ENCODE measurements around the gene AFF2.

The AFF2 gene

DNA sequence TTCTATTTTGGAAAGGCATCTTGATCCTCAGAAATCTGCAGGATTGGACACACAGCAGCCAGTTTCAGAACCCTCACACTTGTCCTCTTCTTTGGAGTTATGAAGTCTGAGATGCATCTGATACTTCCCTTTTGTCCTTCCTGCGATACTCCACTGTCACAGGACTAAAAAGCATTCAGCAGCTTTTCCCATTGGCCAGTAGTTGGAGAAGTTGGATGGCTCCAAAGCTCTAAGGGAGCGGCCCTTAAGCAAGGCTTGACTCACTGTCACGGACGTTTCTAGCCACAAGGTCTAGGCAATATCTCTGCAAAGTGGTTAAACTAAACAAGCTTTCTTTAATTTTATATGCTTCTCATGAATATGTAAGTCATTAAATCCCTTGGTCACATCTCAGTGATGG lies 417.0 kb downstream of the AFF2 start:
- DNase-seq, result no peak

DNA sequence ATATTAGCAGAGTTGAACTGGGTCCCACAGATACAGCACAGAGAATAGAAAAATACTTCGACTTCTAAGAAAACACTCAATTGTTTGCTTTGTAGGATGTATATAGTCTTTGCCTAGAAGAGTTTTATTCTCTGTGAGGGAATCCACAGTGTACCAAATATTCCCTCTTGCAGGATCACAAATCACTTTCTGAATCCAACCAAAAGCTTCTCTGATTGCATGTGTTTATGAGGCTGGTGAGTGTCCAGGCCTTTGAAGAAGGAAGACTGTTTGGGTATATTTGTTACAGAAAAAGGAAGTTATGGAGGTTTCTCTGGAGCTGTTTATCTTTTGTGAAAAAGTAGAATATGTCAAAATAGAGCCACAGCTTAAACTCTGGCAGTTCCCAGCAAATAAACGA lies 423.2 kb downstream of the AFF2 start:
- no peak for DNase-seq

DNA sequence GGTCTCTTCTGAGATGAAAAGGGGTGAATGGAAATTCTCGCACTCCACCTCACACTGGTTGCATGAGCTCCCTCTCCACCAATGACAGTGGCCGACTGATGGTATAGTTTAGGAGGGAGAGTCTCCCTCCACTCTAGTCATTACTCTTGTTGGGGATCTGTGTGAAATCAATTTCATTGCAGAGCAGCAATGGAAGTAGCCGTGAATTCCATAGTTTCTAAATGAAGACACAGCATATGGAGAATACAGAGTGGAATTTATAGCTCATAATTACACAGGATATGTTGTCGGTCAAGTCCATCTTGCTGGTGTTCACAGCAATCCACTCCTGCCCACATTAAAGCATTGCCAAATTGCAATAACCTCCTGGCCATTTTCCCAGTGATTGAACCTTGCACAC lies 426.0 kb downstream of the AFF2 start:
- DNase-seq, result no peak

DNA sequence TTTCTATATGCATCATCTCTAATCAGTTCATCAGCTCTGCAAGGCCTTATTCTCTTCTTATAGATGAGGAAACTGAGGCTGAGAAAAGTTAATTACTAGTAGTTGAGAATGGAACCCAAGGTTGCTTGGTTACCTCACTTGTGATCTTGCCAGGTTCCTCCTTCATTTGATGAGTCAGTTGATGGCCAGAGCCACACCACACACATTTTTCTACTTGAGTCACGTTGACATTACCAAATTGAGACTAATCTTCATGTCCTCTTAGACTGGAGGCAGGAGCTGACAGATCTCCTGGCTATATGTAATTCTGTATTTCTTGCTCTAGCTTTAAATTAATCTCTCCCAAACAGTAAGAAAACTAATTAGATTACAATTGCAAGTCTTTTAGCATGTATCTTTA lies 428.4 kb downstream of the AFF2 start:
- DNase-seq, result no peak

DNA sequence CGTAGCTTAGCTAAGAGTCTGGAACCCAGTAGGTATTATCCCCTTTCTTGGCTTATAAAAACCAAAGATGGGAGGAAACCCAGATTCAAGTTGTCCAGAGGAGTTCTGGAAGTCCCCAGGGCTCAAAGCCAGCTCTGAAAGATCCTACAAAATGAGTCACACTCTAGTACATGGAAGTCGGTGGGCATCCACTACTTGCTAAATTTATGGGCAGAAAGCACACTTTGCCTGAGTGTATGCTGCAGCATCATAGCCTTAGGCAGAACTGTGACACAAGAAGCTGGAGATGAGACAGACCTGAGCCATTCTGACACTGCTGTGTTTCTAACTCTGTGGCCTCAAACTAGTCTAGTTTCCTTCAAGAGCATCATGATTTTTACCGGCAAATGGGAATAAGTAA lies 429.3 kb downstream of the AFF2 start:
- no peak for DNase-seq

DNA sequence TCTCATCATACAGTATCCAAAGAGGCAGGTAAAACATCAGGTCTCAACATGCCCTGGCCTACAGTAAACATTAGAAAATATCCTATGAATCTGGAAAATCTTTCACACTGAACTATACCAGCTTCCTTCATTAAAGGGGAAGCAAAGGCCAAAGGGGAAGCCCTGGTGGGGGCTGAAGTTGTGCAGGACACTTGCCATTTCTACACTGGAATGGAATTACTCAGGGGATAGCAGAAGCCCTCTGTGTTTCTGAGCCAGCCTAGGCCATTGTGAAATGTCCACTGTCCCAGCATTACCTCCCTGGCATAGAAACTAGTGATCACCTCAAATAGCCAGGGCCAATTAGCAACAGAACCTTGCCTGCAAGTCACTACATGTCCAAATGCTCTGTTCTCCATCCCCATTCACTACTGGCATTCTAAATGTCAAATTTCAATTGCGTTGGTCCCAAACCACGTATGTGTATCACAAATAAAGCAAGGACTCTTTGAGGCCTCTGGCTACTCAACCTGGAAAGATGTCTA lies 429.9 kb downstream of the AFF2 start:
- no peak for DNase-seq

DNA sequence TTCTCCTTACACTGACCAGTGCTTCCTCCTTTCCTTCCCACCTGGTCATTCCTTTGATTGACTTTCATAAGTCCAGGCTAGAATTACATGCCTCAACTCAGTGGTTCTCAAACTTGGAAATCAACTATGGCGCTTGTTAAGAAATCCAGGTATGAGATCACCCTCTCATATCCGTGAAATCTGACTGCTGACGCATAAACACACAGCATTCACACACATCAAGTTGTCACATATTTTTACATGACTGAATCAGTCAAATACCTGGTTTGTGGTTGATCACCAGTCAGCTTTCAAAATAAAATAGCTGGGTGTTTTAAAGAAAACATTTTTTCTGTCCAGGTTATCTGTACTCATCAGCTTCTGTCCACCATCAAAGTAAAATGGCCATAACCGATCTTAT lies 433.5 kb downstream of the AFF2 start:
- no peak for DNase-seq

DNA sequence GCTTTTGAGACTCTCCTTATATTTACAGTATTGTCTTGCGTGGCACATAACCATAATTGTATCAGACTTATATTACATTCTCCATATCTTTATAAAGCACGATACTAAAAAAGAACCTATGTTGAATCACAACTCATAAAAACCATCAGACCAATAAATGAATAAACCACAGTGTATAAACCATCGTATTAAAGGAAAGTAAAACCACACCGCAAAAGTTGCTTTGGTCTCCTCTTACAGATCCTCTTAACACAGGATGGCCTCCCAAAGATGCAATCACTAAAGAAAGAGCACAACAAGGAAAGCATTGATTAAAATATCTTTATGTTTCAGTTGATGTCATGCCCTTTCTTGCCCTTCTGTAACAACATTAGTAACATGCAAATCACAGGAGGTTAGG lies 437.9 kb downstream of the AFF2 start:
- DNase-seq, result no peak

DNA sequence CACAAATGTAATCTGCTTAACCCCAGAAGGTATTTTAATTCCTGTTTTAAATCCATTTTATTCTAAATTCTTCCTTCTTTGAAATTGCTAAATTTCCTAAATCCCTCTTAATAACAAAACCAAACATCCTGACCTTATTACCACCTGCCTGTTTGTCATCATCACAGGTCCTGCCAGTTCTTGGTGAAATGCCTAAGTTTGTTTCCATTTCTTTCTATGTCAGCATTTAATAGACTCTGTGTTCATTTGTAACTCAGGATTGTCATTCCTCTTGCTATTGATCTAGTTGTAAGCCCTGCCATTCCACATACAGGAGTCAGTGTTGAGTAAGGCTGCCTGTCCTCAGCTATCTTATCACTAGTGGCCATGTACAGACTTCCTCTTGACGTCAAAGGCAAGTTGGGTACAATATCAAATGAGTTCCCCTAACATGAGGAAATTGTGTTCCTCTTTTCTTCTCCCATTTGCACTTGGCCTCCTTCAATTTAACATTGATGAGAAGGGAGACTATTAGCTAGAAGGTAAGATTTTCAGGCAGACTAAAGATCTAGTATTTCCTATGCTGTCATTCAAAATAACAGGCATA lies 440.1 kb downstream of the AFF2 start:
- no peak for DNase-seq

DNA sequence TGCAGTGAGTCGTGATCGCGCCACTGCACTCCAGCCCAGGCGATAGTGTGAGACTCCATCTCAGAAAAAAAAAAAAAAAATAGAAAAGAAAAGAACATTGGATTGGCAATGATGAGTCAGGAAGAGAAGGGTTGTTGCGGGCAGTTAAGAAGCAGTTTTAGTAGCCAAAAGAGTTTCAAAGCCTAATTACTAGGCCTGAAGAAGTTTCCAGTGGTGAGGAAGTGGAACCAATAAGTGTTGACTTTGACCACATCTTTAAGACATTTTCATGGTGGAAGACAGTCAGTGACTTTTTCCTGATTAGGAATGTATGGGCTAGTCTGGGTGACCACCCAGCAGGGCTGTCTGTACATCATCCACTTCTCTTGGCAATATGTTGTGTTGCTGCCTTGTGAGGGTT lies 442.3 kb downstream of the AFF2 start:
- no peak for DNase-seq

DNA sequence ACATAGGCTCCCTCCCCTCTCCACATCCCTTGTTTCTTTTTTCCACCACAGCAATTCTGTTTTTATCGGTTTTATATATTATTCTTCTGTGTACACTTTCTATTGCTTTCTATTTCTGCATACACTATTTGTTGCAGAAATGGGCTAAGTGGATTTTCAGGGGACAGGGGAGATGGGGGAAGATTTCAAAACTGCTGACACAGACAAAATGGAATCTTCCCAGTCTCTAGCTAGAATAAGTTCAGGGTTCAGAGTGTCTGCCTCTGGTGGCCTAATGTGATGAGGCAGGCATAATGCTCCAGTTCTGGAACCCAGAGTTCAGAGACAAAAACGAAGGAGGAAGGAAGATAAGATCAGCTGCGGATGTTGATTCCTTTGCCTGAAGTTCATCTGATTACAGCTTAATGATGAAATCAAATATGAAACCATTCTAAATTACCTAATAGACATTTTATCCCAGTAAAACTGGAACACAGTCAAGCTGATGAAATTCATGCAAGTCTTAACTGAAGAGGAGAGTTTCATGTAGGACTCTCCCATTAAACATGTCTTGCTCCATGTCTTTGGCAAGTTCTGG lies 447.1 kb downstream of the AFF2 start:
- no peak for DNase-seq

DNA sequence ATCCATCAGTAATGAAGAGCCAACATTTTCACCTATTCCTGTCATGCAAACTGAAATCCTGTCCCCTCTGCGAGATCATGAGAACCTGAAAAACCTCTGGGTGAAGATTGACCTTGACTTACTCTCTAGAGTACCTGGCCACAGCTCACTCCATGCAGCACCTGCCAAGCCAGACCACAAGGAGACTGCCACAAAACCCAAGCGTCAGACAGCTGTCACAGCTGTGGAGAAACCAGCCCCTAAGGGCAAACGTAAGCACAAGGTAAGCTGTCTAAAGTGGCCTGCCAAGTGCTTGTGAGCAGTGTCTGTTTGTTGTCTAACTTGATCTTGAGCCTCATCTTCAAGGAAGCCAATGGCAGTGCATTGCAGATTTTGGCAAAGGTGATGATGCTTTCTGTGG lies 455.9 kb downstream of the AFF2 start:
- no peak for DNase-seq

DNA sequence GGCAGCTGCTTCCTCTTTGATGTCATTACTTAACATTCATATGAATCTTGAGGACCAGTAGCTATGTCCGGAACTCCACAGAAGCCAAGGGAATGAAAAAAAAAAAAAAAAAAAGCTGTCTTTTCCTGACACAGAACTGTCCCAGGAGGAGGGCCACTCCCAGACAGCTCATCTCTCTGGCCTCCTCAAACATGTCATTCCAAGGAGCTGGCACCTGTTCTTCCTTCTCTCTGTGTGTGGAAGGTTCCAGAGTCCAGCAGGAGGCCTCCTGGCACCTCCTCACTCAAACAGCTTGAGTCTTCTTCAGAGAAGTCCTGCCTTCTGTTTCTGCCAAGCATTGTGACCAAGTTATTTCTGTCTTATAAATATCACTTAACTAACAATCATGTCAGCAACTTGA lies 458.5 kb downstream of the AFF2 start:
- DNase-seq, result no peak

DNA sequence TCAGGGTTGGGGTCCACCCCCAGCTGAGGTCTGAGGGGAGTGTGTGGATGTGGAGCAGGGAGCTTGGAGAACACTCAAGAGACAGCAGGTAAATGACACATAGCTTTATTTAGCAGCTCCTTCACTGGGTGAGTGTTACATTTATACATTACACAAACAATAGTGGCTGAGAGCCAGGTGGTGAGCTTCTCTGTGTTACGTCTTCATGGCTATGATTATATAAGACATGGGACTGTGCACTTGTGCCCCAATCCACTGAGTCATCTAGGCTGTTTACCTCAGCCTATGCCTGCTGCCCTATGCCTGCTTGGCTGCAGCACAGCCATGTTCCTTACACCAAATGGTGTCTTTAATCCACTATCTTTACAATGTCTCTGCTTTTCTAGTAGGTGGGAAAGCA lies 459.6 kb downstream of the AFF2 start:
- no peak for DNase-seq

DNA sequence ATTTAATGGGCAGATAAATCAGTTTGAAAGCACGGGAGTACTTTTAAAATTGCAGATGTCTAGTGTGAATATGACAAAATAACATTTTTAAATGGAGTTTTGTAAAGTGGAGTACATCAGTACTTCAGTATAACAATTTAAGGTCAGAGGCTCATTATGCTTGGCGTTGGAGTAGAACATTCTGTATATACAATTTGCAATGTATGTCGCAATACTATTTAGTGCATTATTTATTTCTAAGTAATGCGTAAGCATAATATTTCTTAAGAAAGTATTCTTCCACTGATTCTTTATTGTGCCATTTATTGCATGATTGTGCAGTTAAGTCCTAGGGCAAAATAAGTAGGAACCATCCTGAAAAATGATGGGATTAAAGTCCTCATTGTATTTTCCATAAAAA lies 461.6 kb downstream of the AFF2 start:
- no peak for DNase-seq

DNA sequence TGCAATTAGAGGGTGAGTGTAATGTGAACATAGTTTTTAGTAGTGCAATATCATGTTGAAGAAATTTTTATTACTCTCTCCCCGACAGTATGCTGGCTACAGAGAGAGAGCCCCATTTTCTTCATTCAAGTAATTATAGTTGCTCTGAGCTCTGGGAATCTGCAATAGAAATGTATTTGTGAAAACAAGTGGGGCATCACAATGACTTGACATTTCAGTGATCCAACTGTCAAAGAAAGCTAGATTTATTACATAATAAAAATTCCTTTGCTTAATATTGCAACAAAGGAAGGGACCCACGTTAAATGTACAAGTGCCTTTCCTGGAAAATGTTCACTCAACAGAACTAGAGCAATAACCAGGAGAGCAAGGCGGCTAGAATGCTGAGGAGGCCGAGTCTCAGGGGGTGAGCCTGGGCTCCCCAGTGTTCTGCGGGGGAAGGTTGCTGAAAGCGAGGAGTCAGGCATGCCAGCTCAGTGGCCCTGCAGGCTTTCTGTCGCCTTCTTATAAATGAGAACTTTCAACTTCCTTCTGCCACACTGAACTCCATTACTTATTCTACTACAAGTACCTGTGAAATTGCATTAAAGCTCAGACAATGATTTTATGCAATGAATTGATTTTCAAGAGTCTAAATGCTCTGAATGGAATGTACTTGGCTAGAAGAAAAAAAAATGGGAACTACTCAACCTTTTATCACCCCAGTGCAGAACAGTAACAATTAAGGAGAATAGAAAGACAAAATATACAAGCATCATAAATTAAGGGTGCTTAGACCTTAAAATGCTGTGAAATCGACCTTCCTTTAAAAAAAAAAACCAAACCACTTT lies 476.4 kb downstream of the AFF2 start:
- no peak for DNase-seq

DNA sequence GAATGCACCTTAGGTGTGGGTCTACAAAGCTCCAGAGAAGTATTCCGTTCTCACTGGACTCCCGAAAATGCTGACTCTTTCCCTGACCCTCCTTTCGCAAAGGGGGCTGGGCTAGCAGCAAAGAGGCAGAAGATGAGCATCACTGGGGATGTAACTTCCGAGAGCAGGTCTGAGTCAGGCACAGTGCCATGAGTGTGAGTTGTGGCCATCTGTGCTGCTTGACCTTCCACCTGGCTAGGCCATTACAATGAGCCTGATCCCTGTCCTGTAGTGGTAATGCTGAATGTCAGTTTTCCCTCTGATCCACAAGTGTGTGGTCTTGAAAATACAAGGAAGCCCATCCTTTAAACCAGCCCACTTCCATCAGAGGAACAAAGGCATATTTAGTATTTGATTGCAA lies 479.4 kb downstream of the AFF2 start:
- no peak for DNase-seq

DNA sequence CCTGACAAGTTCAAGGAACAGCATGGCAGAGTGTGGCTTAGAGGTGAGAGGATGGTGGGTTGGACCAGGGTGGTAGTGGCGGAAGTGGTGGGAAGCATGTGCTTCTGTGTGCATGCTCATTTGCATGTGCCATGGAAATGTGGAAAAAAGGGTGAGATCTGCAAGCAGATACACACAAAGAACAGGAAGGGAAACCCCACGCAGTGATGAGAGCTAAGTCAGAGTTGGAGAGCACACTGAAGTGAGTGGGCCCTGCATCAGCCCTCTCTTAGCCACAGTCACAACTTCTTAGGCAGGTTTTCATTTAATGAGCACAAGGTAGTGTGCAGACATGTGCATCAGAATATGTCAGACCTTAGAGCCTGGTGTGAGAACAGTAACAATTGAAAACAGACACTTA lies 483.8 kb downstream of the AFF2 start:
- DNase-seq, result no peak

DNA sequence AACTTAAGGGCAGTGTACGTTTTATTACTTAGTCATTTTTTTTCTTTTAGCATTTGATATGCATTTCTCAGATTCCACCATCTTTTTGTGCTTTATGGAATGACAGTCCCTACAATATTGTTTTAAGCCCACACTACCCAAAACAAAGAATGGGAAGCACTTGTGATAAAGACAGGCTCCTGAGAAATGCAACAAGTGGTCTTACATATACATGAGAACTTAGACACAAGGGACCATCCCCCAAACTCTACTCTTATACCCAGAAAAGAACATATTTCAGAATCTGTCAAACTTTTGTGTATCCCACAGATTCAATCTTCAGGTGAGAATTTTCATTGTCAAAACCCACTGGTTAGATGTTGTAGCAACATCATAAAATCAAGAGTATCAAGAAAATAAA lies 491.1 kb downstream of the AFF2 start:
- DNase-seq, result no peak

DNA sequence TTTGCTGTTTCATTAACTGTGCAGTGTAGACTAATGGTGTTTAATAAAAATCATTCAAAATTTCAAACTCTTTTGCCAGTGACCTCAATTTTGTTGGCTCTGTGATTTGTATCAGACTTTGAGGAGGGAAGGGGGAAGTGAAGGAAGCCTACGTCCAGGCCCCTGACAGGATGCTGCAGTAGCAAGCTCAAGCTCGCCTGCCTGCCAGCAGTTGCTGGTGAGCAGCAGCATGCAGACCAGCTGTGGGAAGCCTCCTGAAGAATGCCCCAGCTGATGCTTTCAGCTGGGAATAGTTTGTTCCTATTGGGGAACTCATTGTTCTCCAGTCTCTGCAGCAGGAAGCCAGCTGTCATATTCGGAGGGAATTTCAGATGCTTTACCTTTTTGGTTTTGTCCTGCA lies 495.2 kb downstream of the AFF2 start:
- DNase-seq, result no peak

DNA sequence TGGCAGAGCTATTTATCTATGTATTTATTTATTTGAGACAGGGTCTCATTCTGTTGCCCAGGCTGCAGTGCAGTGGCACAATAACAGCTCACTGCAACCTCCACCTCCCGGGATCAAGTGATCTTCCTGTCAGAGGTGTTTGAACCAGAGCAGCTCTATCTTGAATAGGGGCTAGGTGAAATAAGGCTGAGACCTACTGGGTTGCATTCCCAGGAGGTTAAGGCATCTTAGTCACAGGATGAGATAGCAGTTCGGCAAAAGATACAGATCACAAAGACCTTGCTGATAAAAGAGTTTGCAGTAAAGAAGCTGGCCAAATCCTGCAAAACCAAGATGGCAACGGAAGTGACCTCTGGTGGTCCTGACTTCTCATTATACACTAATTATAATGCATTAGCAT lies 501.9 kb downstream of the AFF2 start:
- DNase-seq, result no peak

DNA sequence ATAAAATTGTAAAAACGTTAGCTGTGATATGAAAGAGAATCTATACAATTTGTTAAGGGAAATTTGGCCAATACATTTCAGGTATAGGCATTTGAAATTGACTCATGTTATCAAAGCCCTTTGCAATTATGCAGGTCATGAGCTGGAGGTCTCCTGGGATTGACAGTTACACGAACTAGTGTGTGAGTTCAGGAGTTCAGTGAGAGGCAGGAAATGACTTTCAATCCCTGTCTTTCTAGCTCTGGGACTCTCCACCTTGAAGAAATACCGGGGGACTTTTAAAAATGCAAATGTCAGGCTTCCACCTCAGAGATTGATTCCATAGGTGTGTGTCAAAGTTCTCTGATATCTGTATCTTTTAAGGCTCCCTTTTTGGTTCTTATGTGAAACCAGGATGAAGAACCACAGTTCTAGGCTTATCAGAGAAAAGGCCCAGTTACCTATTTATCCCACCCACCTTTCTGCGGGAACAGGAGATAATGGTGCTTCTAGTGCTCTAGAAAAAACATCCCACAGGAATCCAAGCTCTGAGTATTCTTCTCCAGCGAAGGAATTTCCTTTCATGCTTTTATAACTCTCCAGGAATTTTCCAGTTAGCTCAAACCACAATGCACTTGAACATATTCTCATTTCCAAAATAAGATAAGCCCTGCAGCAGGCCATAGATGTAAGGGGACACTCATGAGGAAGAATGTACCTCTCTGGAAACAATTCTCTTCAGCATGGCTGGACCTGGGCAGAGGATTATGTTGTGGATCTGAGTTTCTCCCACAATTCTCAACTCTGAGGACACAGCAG lies 503.6 kb downstream of the AFF2 start:
- DNase-seq, result no peak
